ENCODE results near the gene MAPKBP1. TPM values are rescaled to one million over a fixed set of nuclear protein-coding genes. Genes with fewer than 3 reads are reported as not detected.

MAPKBP1 gene
- total and polyA plus RNA-seq, 2 of the 13 experiments (the other 11 are each of a cell fraction or from before 2014, with no cell fraction given), result 3.0 to 7.3 TPM

DNA sequence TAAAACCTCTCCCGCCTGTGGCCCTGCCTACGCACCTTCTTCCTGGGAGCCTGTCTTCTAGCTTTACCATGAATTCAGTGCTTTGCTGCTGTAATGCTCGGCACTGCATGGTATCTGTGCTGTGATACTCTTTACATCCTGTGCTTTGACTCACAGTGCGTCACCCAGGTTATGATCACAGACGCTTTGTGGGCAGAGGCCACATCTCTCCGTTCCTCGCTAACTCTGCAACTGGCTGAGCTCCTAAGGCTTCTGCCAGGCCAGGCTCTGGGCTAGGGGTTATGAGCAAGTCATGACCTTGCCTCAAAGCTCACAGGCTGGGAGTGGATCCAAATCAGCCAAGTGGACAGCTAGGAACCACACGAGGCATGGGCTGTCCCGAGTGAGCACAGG is 96.4 kb downstream of the MAPKBP1 start (continued):
- TF ChIP-seq, protein P1, sequence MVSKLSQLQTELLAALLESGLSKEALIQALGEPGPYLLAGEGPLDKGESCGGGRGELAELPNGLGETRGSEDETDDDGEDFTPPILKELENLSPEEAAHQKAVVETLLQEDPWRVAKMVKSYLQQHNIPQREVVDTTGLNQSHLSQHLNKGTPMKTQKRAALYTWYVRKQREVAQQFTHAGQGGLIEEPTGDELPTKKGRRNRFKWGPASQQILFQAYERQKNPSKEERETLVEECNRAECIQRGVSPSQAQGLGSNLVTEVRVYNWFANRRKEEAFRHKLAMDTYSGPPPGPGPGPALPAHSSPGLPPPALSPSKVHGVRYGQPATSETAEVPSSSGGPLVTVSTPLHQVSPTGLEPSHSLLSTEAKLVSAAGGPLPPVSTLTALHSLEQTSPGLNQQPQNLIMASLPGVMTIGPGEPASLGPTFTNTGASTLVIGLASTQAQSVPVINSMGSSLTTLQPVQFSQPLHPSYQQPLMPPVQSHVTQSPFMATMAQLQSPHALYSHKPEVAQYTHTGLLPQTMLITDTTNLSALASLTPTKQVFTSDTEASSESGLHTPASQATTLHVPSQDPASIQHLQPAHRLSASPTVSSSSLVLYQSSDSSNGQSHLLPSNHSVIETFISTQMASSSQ (IDR thresholded peaks at IDR 0.05; ENCODE audit: low read depth), result no peak
- TF ChIP-seq, protein P1 (CRISPR knock-in tag; IDR thresholded peaks at IDR 0.05; ENCODE audit: borderline replicate concordance), result no peak
- TF ChIP-seq ZNF20 (CRISPR knock-in tag; IDR thresholded peaks at IDR 0.05), result no peak

DNA sequence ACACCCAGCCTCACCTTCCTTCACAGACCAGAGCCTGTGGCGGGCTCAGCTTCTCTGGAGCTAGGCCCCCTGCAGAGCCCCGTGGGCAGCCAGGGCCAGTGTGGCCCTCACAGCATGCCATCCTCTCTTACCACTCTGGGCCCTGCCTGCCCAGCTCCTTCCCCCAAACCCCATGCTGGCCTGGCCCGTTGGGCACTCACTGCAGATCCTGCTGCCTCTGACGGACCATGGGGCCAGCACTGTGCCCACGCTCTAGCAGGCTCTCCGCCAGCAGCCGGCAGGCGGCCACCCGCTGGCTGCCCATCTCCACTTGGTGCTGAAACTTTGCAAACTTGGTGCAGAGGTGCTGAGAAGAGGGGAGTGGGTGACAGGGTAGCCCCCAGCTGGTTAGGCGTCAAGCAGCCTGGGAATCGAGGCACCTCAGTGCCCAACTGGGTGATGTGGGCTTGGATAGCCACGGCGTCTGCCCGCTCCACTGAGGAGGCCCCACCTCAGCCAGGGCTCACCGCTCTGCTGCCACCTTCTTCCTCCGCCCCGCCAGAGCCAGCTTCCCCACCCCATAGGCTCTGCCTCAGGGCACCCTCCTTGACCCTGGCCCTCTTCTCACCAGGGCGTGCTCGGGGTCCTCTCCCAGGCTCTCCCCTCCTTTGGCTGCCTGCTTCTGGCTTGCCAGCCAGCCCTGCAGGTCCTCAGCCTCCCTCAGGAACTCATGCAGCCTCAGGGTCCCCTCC is 97.1 kb downstream of the MAPKBP1 start:
- Histone ChIP-seq H3K27ac (ENCODE audit: extremely low read length, insufficient read depth, low read length) (no peak overlapping the region), H2AFZ (ENCODE audit: low read length) (no peak overlapping the region), H3K27me3 (ENCODE audit: control insufficient read depth in 1 of 2, insufficient read depth in 2 of 2, low read length in 2 of 2) (peaks cover 11 to 87% of the 10 kb centered on the region in 2 experiments), H3K79me2 (ENCODE audit: insufficient read depth, low read length) (no peaks in the 10 kb centered on the region), H3K36me3 (replicated peaks in 1 of 2; ENCODE audit: control insufficient read depth in 1 of 2, insufficient read depth in 2 of 2, low read length in 2 of 2) (no peaks in the 10 kb centered on the region), H3K4me3 (replicated peaks in 1 of 3; ENCODE audit: insufficient read depth in 1 of 3, low read depth in 2 of 3, low read length in 3 of 3) (no peak overlapping the region), H3K9me3 (ENCODE audit: low read length) (no peaks in the 10 kb centered on the region), H3K4me2 (ENCODE audit: low read depth, low read length) (no peak overlapping the region), H3K4me1 (ENCODE audit: insufficient read depth, low read length) (peaks cover 14% of the 10 kb centered on the region), H4K20me1 (ENCODE audit: insufficient read depth, low read length) (no peaks in the 10 kb centered on the region), H3K9ac (ENCODE audit: insufficient read depth, low read depth, low read length) (no peak overlapping the region)
- ATAC-seq (no peak), DNase-seq (ENCODE audit: low spot score) (no peak), FAIRE-seq (no peak)
- POLR2A ChIA-PET, result no interaction called here
- CTCF ChIA-PET (ENCODE audit: low intra/inter-chr PET ratio, low total read pairs), result no interaction called here
- in situ Hi-C loops (cut with HindIII; ENCODE audit: extremely low pct_ligation_motif_present, low pct_unique_long_range_greater_than_20kb), result no loop called here
- TF ChIP-seq ZC3H4 (CRISPR knock-in tag; IDR thresholded peaks at IDR 0.05; ENCODE audit: borderline replicate concordance) (no peak), DMAP1 (CRISPR knock-in tag; IDR thresholded peaks at IDR 0.05) (no peak)
- TF ChIP-seq, protein P2, sequence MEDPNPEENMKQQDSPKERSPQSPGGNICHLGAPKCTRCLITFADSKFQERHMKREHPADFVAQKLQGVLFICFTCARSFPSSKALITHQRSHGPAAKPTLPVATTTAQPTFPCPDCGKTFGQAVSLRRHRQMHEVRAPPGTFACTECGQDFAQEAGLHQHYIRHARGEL (CRISPR knock-in tag; IDR thresholded peaks at IDR 0.05), result no peak
- BruUV-seq (replicated peaks), result no TSS peak
- intact Hi-C loops (cut with micrococcal nuclease; ENCODE audit: unreplicated experiment), result no loop called here
- WGBS (ENCODE audit: low lambda C conversion rate), result 38% methylated on average over 6 of the region's 19 CpGs
